Fibroblast of the conjunctiva (primary cell): ENCODE results near the gene EDNRA.

ENCODE experiments used
- DNase-seq: peaks from one replicate; pipeline ENCODE4 v3.0.0-alpha.2; 2010; ENCODE audit warnings: low read depth

EDNRA gene

GRCh38 chr4:147589586-147589985, 108.7 kb downstream of the EDNRA start:
- DNase-seq, result no peak

DNA sequence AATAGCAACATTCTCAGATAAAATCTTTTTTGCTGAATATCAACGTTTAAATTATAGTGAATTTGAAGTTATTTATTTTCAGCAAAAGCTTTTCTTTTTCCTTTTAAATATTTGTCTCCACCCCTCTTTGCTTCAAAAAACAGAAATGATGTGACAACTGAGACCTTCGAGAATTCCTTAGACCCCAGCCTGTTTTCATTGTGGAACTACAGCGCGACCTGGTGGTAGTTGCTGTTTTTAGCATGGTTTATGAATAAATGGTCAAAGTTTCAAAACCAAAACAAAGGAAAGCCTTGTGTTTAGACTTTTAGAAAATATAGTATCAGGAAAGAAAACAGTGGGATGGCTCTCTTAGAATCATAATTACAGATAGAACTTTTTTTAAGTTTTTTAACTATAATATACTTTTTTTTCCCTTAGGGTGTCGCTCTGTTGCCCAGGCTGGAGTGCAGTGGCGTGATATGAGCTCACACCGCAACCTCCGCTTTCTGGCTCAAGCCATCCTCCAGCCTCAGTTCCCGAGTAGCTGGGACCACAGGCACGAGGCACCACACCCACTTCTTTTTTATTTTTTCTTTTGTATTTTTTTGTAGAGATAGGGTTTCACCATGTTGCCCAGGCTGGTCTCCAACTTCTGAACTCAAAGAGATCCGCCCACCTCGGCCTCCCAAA, 109.5 kb downstream of the EDNRA start:
- DNase-seq, result peak; percentile 61

GRCh38 chr4:147591106-147591505, 110.2 kb downstream of the EDNRA start:
- no peak for DNase-seq

DNA sequence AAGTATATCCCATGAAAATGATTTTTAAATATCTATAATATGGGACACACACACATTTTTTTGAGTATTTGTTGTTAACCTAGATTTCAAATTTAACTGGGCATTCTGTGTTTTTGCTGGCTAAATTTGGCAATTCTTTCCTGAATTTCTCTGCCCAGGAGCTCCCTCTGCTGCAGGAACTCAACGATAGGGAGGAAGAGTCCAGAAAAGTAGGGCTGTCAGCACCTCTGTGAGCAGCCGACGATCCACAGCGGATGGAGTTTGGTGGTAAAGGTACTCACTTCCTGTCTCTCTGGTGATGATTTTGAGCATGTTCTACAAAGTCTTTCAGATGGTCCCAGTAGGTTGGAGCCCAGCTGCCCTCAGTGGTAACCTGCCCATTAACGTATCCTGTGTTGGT, 113.2 kb downstream of the EDNRA start:
- DNase-seq, result no peak
